H9 (cell line): ENCODE data around the gene ARFGEF3. TPM values are rescaled to one million over a fixed set of nuclear protein-coding genes. Genes with fewer than 3 reads are reported as not detected.

ENCODE experiments used
- DNase-seq: peaks from one replicate; pipeline ENCODE4 v3.0.0-alpha.2; 2017
- H2AFZ ChIP-seq: one replicate; pipeline ENCODE4 v1.6.1; 2013; ENCODE audit warnings: mild to moderate bottlenecking, low read length, control low read depth, moderate library complexity
- H2AK5ac ChIP-seq: 2 replicates; pipeline ENCODE4 v1.6.1; 2013; ENCODE audit warnings: low read length, control low read depth, mixed read lengths; ENCODE audit not compliant: insufficient read length
- H2BK120ac ChIP-seq: one replicate; pipeline ENCODE4 v1.6.1; 2013; ENCODE audit warnings: low read depth, mild to moderate bottlenecking, low read length, control low read depth, inconsistent platforms; ENCODE audit not compliant: poor library complexity, severe bottlenecking
- H2BK12ac ChIP-seq: 2 replicates; pipeline ENCODE4 v1.6.1; 2013; ENCODE audit warnings: low read length, control low read depth, mixed read lengths, low read depth; ENCODE audit not compliant: insufficient read length
- H2BK15ac ChIP-seq: 2 replicates; pipeline ENCODE4 v1.6.1; 2013; ENCODE audit warnings: low read depth, low read length, control low read depth
- H2BK20ac ChIP-seq: one replicate; pipeline ENCODE4 v1.6.1; 2013; ENCODE audit warnings: low read depth, mild to moderate bottlenecking, low read length, control low read depth, inconsistent platforms; ENCODE audit not compliant: poor library complexity, severe bottlenecking
- H2BK5ac ChIP-seq: 2 replicates; pipeline ENCODE4 v1.6.1; 2013; ENCODE audit warnings: low read length, control low read depth, mixed read lengths; ENCODE audit not compliant: insufficient read length
- H3K14ac ChIP-seq: 2 replicates; pipeline ENCODE4 v1.6.1; 2013; ENCODE audit warnings: low read length, control low read depth; ENCODE audit not compliant: insufficient read depth
- H3K18ac ChIP-seq: 2 replicates; pipeline ENCODE4 v1.6.1; 2013; ENCODE audit warnings: low read depth, mild to moderate bottlenecking, mixed read lengths, low read length, control low read depth; ENCODE audit not compliant: insufficient read length
- H3K23ac ChIP-seq: 2 replicates; pipeline ENCODE4 v1.6.1; 2013; ENCODE audit warnings: low read length, control low read depth, mixed read lengths, low read depth; ENCODE audit not compliant: insufficient read length
- H3K23me2 ChIP-seq: 2 replicates; pipeline ENCODE4 v1.6.1; 2013; ENCODE audit warnings: low read depth, mild to moderate bottlenecking, mixed read lengths, low read length, control low read depth; ENCODE audit not compliant: insufficient read length, poor library complexity, severe bottlenecking
- H3K27ac ChIP-seq: 2 replicates; pipeline ENCODE4 v1.5.1; 2013; ENCODE audit warnings: low read length, control low read depth, mixed read lengths, low read depth; ENCODE audit not compliant: insufficient read length
- H3K27me3 ChIP-seq: 2 replicates; pipeline ENCODE4 v1.6.1; 2013; ENCODE audit warnings: low read length, control low read depth, inconsistent platforms; ENCODE audit not compliant: insufficient read depth
- H3K4ac ChIP-seq: 2 replicates; pipeline ENCODE4 v1.6.1; 2013; ENCODE audit warnings: low read depth, mild to moderate bottlenecking, control low read depth, inconsistent platforms, low read length, moderate library complexity
- H3K4me1 ChIP-seq: 2 replicates; pipeline ENCODE4 v1.6.1; 2013; ENCODE audit warnings: low read length, control low read depth, inconsistent platforms; ENCODE audit not compliant: insufficient read depth
- H3K4me2 ChIP-seq: 2 replicates; pipeline ENCODE4 v1.6.1; 2013; ENCODE audit warnings: low read length, control low read depth, mixed read lengths; ENCODE audit not compliant: insufficient read length, insufficient read depth
- H3K56ac ChIP-seq: 2 replicates; pipeline ENCODE4 v1.6.1; 2013; ENCODE audit warnings: low read depth, mild to moderate bottlenecking, mixed read lengths, low read length, control low read depth; ENCODE audit not compliant: insufficient read length
- H3K79me1 ChIP-seq: 2 replicates; pipeline ENCODE4 v1.6.1; 2013; ENCODE audit warnings: low read depth, mild to moderate bottlenecking, moderate library complexity, low read length, control low read depth, inconsistent platforms; ENCODE audit not compliant: insufficient read depth, poor library complexity, severe bottlenecking
- H3K79me2 ChIP-seq: 2 replicates; pipeline ENCODE4 v1.6.1; 2013; ENCODE audit warnings: low read length, control low read depth, inconsistent platforms; ENCODE audit not compliant: insufficient read depth
- H3K9ac ChIP-seq: 2 replicates; pipeline ENCODE4 v1.6.1; 2013; ENCODE audit warnings: low read length, control low read depth, mixed read lengths; ENCODE audit not compliant: insufficient read length; ENCODE audit errors: extremely low read depth
- H3K9me3 ChIP-seq: one replicate; pipeline ENCODE4 v1.6.1; 2013; ENCODE audit warnings: low read depth, low read length, inconsistent platforms; ENCODE audit not compliant: control insufficient read depth
- H3T11ph ChIP-seq: one replicate; pipeline ENCODE4 v1.6.1; 2013; ENCODE audit warnings: mild to moderate bottlenecking, low read length, control low read depth, inconsistent platforms
- H4K20me1 ChIP-seq: one replicate; pipeline ENCODE4 v1.6.1; 2013; ENCODE audit not compliant: control insufficient read depth, insufficient read length, insufficient read depth
- H4K5ac ChIP-seq: 2 replicates; pipeline ENCODE4 v1.6.1; 2013; ENCODE audit warnings: low read depth, mild to moderate bottlenecking, mixed read lengths, low read length, control low read depth; ENCODE audit not compliant: insufficient read length
- H4K8ac ChIP-seq: replicated peaks from 2 replicates; pipeline ENCODE4 v1.6.1; 2013; ENCODE audit warnings: low read length, control low read depth, mixed read lengths, low read depth; ENCODE audit not compliant: insufficient read length
- H4K91ac ChIP-seq: 2 replicates; pipeline ENCODE4 v1.6.1; 2013; ENCODE audit warnings: low read depth, mild to moderate bottlenecking, moderate library complexity, mixed read lengths, low read length, control low read depth; ENCODE audit not compliant: insufficient read length
- H3K27ac Mint-ChIP-seq, 3 experiments: 2 replicates in 2 of 3; 3 replicates in 1 of 3; pipeline ENCODE4 v1.8.0; 2020 to 2021; ENCODE audit warnings: mixed read lengths in 3 of 3, mild to moderate bottlenecking in 1 of 3, moderate library complexity in 1 of 3
- H3K27me3 Mint-ChIP-seq: 2 replicates; pipeline ENCODE4 v1.8.0; 2021; ENCODE audit warnings: low read depth, mild to moderate bottlenecking, moderate library complexity, mixed read lengths
- H3K36me3 Mint-ChIP-seq, 3 experiments: 2 replicates in 2 of 3; 3 replicates in 1 of 3; pipeline ENCODE4 v1.8.0; 2020 to 2021; ENCODE audit warnings: low read depth in 3 of 3, mixed read lengths in 3 of 3; ENCODE audit not compliant: insufficient read depth in 1 of 3
- H3K4me1 Mint-ChIP-seq, 2 experiments: 2 replicates each; pipeline ENCODE4 v1.8.0; 2020; ENCODE audit warnings: mixed read lengths in 2 of 2
- H3K4me3 Mint-ChIP-seq, 2 experiments: 2 replicates in 1 of 2; 3 replicates in 1 of 2; pipeline ENCODE4 v1.8.0; 2020 to 2021; ENCODE audit warnings: mild to moderate bottlenecking in 2 of 2, mixed read lengths in 2 of 2, moderate library complexity in 1 of 2
- H3K9me3 Mint-ChIP-seq, 2 experiments: 2 replicates in 1 of 2; 3 replicates in 1 of 2; pipeline ENCODE4 v1.8.0; 2020; ENCODE audit warnings: mild to moderate bottlenecking in 2 of 2, mixed read lengths in 2 of 2, moderate library complexity in 1 of 2
- CTCF ChIP-seq: fragments of 200-600 bp; sonication (generic); conservative IDR thresholded peaks from 3 replicates; pipeline ENCODE4 v1.8.0; 2021; ENCODE audit warnings: antibody characterized with exemption, mild to moderate bottlenecking
- WGBS: extraction: QIAGEN DNeasy Blood & Tissue Kit; methylation state at CpG from one replicate; pipeline ENCODE4 v1.1.7; 2013; ENCODE audit warnings: missing lambda C conversion rate, low lambda C conversion rate, mixed read lengths; ENCODE audit not compliant: insufficient read length; ENCODE audit errors: extremely low coverage; 5-methylcytosine and 5-hydroxymethylcytosine counted together
- total RNA-seq: library from RNA; stranded (reverse); gene quantifications from 2 replicates; pipeline ENCODE4 v1.2.1, GENCODE V29; 2021

ARFGEF3 gene
- total RNA-seq, 1 experiment from 2014 or later, result 13.7 TPM

GRCh38 chr6:138218449-138218848 is 56.7 kb downstream of the ARFGEF3 start, which contains the start of gene PBOV1:
TSS of gene PBOV1 (minus strand) at chr6:138218491. CDS start at chr6:138218395, 96 bp downstream.
- Histone ChIP-seq H2BK120ac (no peak within 1 kb of the TSS), H3K79me2 (no peaks in the 10 kb centered on the region), H2BK20ac (no peak within 1 kb of the TSS), H3K79me1 (no peaks in the 10 kb centered on the region), H4K91ac (no peak within 1 kb of the TSS), H3K23ac (no peak within 1 kb of the TSS), H3K18ac (no peak within 1 kb of the TSS), H2AK5ac (no peak within 1 kb of the TSS), H2BK12ac (no peak within 1 kb of the TSS), H3K9ac (no peak within 1 kb of the TSS), H3K27ac (no peak within 1 kb of the TSS), H4K20me1 (no peaks in the 10 kb centered on the region), H3K4me1 (no peaks in the 10 kb centered on the region), H3K23me2 (no peaks in the 10 kb centered on the region), H3T11ph (no peak within 1 kb of the TSS), H3K14ac (no peak within 1 kb of the TSS; the same call in 1 of the 2 replicates), H3K9me3 (no peaks in the 10 kb centered on the region), H4K8ac (no peak within 1 kb of the TSS), H3K56ac (no peak within 1 kb of the TSS), H4K5ac (no peak within 1 kb of the TSS), H3K4ac (no peak within 1 kb of the TSS), H3K27me3 (no peaks in the 10 kb centered on the region), H3K4me2 (no peak within 1 kb of the TSS), H2BK5ac (no peak within 1 kb of the TSS), H2BK15ac (no peak within 1 kb of the TSS), H2AFZ (no peak within 1 kb of the TSS)
- Mint-ChIP-seq H3K27ac (peak within 1 kb of the TSS in 1 of 3 experiments; percentile 27; a peak in 3 of 7 replicates), H3K4me3 (no peak within 1 kb of the TSS), H3K36me3 (no peaks in the 10 kb centered on the region), H3K27me3 (no peaks in the 10 kb centered on the region), H3K4me1 (peaks cover 5 to 7% of the 10 kb centered on the region in 2 experiments; a peak in 3 of 4 replicates), H3K9me3 (no peaks in the 10 kb centered on the region)
- WGBS, result no CpG with 5 or more reads among the region's 2 CpGs
- TF ChIP-seq CTCF, result no peak
- no peak for DNase-seq
